ENCODE measurements around the gene PIEZO2.
"Not testable (repeated sequence)": the region's sequence is repeated elsewhere in the genome, so short reads cannot be mapped to it uniquely, and the experiment has no call there.

PIEZO2 gene

DNA sequence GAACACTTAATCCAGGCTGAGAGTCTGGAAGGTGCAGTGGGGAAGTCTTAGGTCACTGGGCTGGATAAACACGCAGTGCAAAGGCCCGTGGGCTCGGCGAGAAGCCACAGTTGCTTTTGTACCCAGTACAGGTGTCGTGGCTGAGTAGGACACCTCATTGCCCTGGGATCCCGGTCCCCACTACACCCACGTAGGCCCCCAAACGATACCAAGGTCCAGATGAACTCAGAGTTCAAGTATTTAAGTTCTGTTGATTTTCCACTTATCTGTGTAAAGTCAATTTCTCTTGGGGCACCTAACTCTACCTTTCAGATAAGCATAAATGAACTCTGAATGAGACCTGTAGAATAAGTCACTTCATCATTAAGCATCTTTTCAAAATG lies 302.0 kb downstream of the PIEZO2 start:
- Mint-ChIP-seq H3K4me3 (no peak overlapping the region), H3K27me3 (peaks cover 7% of the 10 kb centered on the region), H3K36me3 (no peaks in the 10 kb centered on the region), H3K4me1 (no peaks in the 10 kb centered on the region), H3K9me3 (peaks cover 5% of the 10 kb centered on the region), H3K27ac (no peak overlapping the region)
- no peak for DNase-seq (ENCODE audit: low spot score in 2 of 2)
- no peak for ATAC-seq (ENCODE audit: low read depth)

GRCh38 chr18:10846657-10847407 lies 302.5 kb downstream of the PIEZO2 start:
- no peak overlapping the region for H3K27ac Mint-ChIP-seq
- DNase-seq (ENCODE audit: low spot score in 2 of 2) (no peak), ATAC-seq (ENCODE audit: low read depth) (no peak)
- peaks cover 6% of the 10 kb centered on the region for H3K27me3 Mint-ChIP-seq
- no peaks in the 10 kb centered on the region for H3K36me3 Mint-ChIP-seq
- peaks cover 5% of the 10 kb centered on the region for H3K9me3 Mint-ChIP-seq
- H3K4me3 Mint-ChIP-seq = no peak overlapping the region
- H3K4me1 Mint-ChIP-seq = no peaks in the 10 kb centered on the region

- DNase-seq (ENCODE audit: low spot score in 2 of 2); H3K27ac Mint-ChIP-seq; H3K27me3 Mint-ChIP-seq; H3K4me3 Mint-ChIP-seq; H3K9me3 Mint-ChIP-seq; H3K36me3 Mint-ChIP-seq; H3K4me1 Mint-ChIP-seq; ATAC-seq (ENCODE audit: low read depth): not testable (repeated sequence)
Measured at GRCh38 chr18:10846035-10846434, 303.3 kb downstream of the PIEZO2 start.

GRCh38 chr18:10843565-10843964 lies 305.8 kb downstream of the PIEZO2 start:
- Mint-ChIP-seq H3K9me3 (peaks cover 5% of the 10 kb centered on the region), H3K4me3 (no peak overlapping the region), H3K27me3 (peaks cover 5% of the 10 kb centered on the region), H3K27ac (no peak overlapping the region), H3K36me3 (no peaks in the 10 kb centered on the region), H3K4me1 (no peaks in the 10 kb centered on the region)
- DNase-seq (ENCODE audit: low spot score in 2 of 2) = no peak
- ATAC-seq (ENCODE audit: low read depth) = no peak

DNA sequence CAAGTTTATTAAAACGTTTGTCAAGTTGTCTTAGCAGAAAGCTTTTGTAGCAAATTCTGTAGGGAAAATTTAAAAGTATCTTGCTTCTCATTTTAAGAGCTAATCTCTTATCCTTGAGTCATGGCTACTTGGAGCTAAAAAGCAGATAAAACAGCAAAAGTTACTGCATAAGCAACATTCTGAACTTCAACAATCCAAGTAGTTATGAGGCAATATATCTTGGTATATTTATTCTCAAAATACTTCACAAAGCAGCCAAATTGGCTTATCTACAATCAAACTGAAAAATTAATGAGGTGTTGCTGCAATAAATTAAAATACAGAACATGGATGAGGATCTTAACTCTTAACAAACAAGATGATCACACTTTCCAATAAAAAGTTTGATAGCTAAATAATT lies 306.5 kb downstream of the PIEZO2 start:
- Mint-ChIP-seq H3K27me3 (peaks cover 6% of the 10 kb centered on the region), H3K27ac (no peak overlapping the region), H3K4me1 (no peaks in the 10 kb centered on the region), H3K36me3 (no peaks in the 10 kb centered on the region), H3K9me3 (peaks cover 5% of the 10 kb centered on the region), H3K4me3 (no peak overlapping the region)
- ATAC-seq (ENCODE audit: low read depth) (no peak), DNase-seq (ENCODE audit: low spot score in 2 of 2) (no peak)

GRCh38 chr18:10842371-10842770 lies 307.0 kb downstream of the PIEZO2 start:
- no peaks in the 10 kb centered on the region for H3K4me1 Mint-ChIP-seq

DNA sequence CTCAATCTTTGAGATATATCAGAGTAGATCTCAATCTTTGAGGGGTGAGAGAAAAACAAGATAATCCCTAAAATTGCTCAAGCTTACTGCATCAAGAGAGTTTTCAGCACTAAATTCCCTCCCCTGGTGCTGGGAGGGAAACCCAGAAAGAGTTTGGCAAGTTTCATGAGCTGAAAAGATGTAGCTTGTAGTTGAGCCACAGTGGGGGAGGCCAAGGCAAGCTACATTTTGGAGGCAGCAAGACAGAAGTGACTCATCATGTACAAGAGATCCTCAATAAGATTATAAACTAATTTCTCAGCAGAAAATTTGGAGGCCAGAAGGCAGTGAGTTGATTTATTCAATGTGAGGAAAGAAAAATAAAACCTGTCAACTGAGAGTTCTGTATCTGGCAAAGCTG lies 308.2 kb downstream of the PIEZO2 start:
- peaks cover 8% of the 10 kb centered on the region for H3K27me3 Mint-ChIP-seq
- DNase-seq (ENCODE audit: low spot score in 2 of 2) (no peak), ATAC-seq (ENCODE audit: low read depth) (no peak)
- H3K4me3 Mint-ChIP-seq = no peak overlapping the region
- H3K27ac Mint-ChIP-seq = no peak overlapping the region
- H3K4me1 Mint-ChIP-seq = no peaks in the 10 kb centered on the region
- H3K36me3 Mint-ChIP-seq = no peaks in the 10 kb centered on the region
- peaks cover 2% of the 10 kb centered on the region for H3K9me3 Mint-ChIP-seq

More at GRCh38 chr18:10842371-10842770, 307.0 kb downstream of the PIEZO2 start:
- peaks cover 6% of the 10 kb centered on the region for H3K27me3 Mint-ChIP-seq
- no peak for DNase-seq (ENCODE audit: low spot score in 2 of 2)
- no peaks in the 10 kb centered on the region for H3K36me3 Mint-ChIP-seq
- no peak overlapping the region for H3K4me3 Mint-ChIP-seq
- ATAC-seq (ENCODE audit: low read depth) = no peak
- H3K9me3 Mint-ChIP-seq = peaks cover 5% of the 10 kb centered on the region
- no peak overlapping the region for H3K27ac Mint-ChIP-seq

DNA sequence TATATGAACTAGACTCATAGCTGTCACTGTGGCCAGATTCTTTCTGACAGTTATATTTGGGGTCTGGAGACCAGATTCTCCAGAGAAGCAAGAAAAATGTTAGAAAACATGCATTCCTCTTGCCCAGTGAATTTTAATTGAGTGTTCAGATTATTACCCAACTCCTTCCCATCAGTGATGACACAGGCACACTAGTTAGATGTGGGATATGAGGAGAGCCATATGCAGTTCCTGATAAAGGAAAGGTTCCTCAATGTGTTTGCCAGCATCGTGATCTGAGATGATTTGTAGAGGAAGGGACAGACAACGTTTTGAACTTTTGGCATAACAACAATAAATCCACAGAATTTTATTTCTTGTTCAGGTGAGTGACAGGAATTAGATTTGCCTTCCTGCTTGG lies 308.6 kb downstream of the PIEZO2 start:
- H3K9me3 Mint-ChIP-seq = no peaks in the 10 kb centered on the region
- DNase-seq (ENCODE audit: low spot score in 2 of 2) (no peak), ATAC-seq (ENCODE audit: low read depth) (no peak)
- H3K27me3 Mint-ChIP-seq = peaks cover 6% of the 10 kb centered on the region
- no peaks in the 10 kb centered on the region for H3K36me3 Mint-ChIP-seq
- no peaks in the 10 kb centered on the region for H3K4me1 Mint-ChIP-seq
- no peak overlapping the region for H3K4me3 Mint-ChIP-seq
- no peak overlapping the region for H3K27ac Mint-ChIP-seq

GRCh38 chr18:10839421-10839820 lies 309.9 kb downstream of the PIEZO2 start:
- no peak overlapping the region for H3K4me3 Mint-ChIP-seq
- no peaks in the 10 kb centered on the region for H3K4me1 Mint-ChIP-seq
- no peak overlapping the region for H3K27ac Mint-ChIP-seq
- H3K36me3 Mint-ChIP-seq = no peaks in the 10 kb centered on the region
- no peaks in the 10 kb centered on the region for H3K9me3 Mint-ChIP-seq
- peaks cover 6% of the 10 kb centered on the region for H3K27me3 Mint-ChIP-seq
- no peak for DNase-seq (ENCODE audit: low spot score in 2 of 2)
- no peak for ATAC-seq (ENCODE audit: low read depth)

DNA sequence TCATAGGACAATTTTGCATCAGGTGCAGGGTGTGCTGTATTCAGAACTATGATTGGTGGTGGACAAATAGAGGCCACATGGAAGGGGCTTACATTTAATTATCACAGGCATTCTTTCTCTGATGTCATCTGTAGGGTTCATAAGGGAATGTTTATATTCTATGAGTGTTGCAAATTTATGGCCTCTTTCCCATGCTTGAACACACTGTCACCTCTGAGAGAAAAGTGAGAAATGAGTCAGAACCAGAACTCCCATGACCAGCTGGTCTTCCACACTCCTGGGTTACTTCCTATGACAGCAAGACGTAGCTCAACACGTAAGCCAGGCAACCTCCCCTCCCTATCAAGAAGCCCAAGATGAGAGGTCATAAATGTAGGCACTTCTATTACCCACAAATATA lies 310.8 kb downstream of the PIEZO2 start:
- no peak overlapping the region for H3K27ac Mint-ChIP-seq
- no peak overlapping the region for H3K4me3 Mint-ChIP-seq
- DNase-seq (ENCODE audit: low spot score in 2 of 2) (no peak), ATAC-seq (ENCODE audit: low read depth) (no peak)
- H3K9me3 Mint-ChIP-seq = no peaks in the 10 kb centered on the region
- H3K27me3 Mint-ChIP-seq = peaks cover 6% of the 10 kb centered on the region
- no peaks in the 10 kb centered on the region for H3K36me3 Mint-ChIP-seq
- H3K4me1 Mint-ChIP-seq = no peaks in the 10 kb centered on the region

GRCh38 chr18:10834128-10834815 lies 315.1 kb downstream of the PIEZO2 start:
- Mint-ChIP-seq H3K4me3 (no peak overlapping the region), H3K27ac (no peak overlapping the region), H3K4me1 (no peaks in the 10 kb centered on the region), H3K9me3 (no peaks in the 10 kb centered on the region), H3K27me3 (peaks cover 6% of the 10 kb centered on the region), H3K36me3 (no peaks in the 10 kb centered on the region)
- DNase-seq (ENCODE audit: low spot score in 2 of 2) (no peak), ATAC-seq (ENCODE audit: low read depth) (no peak)

DNA sequence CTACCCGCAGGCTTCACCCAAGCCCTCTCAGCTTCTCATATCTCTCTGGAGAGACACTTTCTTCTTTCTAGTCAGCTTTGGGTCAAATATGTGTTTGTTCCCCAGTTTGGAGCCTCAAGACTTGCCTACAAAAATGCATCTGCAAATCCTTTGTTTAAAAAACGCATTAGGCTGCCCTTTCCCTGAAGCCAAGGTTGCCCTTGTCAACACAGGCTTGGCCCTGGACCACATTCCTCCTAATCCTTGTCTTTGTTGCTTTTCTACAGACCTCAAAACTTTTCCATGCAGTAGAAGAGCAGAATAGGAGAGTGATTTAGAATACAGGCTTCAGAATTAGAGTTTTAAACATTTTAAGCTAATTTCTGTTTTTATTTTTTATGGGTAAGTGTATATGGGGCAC lies 315.7 kb downstream of the PIEZO2 start:
- ATAC-seq (ENCODE audit: low read depth) = no peak
- Mint-ChIP-seq H3K4me3 (no peak overlapping the region), H3K9me3 (no peaks in the 10 kb centered on the region), H3K27ac (no peak overlapping the region), H3K4me1 (no peaks in the 10 kb centered on the region), H3K36me3 (no peaks in the 10 kb centered on the region), H3K27me3 (peaks cover 7% of the 10 kb centered on the region)
- DNase-seq (ENCODE audit: low spot score in 2 of 2) = no peak

DNA sequence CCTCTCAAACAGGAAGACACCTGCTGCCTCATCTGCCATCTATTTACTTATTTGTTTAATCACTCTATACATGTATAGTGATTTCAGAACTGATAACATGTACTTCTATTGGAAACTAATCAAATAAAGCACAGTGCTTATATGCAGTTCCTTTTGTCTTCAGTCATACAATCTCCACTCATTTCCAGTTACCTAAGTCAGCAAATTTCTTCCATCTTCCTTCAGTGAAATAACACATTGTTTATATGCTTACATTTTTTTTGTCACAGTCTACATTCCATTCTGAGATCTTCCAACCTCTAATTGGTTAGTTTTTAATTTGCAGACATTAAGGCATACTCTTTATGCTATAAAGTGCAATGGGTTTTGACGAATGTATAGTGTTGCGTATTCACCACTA lies 323.0 kb downstream of the PIEZO2 start:
- H3K36me3 Mint-ChIP-seq = no peaks in the 10 kb centered on the region
- H3K27me3 Mint-ChIP-seq = peaks cover 6% of the 10 kb centered on the region
- ATAC-seq (ENCODE audit: low read depth) (no peak), DNase-seq (ENCODE audit: low spot score in 2 of 2) (no peak)
- H3K27ac Mint-ChIP-seq = no peak overlapping the region
- H3K4me3 Mint-ChIP-seq = no peak overlapping the region
- H3K9me3 Mint-ChIP-seq = peaks cover 4% of the 10 kb centered on the region
- no peaks in the 10 kb centered on the region for H3K4me1 Mint-ChIP-seq

DNA sequence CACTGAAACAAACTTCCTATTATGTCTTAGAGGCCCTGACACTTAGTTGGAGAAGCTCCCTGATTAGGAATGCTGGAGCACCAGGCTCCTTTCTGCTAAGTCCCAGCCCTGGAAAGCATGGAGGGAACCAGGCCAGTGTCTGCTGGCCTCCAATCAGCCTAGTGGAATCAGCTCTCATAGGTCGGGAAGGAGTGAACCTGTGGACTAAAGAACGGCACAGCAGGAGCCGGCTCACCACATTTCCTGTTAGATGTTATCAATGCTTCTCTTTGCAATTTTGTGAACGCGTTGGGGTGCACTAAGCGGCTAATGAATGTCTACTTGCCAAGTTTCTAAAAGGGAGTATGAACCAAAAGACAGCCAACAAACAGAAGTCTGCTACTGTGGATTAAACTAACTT lies 326.9 kb downstream of the PIEZO2 start:
- peaks cover 3% of the 10 kb centered on the region for H3K36me3 Mint-ChIP-seq
- H3K4me3 Mint-ChIP-seq = no peak overlapping the region
- peaks cover 14% of the 10 kb centered on the region for H3K9me3 Mint-ChIP-seq
- no peaks in the 10 kb centered on the region for H3K4me1 Mint-ChIP-seq
- H3K27ac Mint-ChIP-seq = no peak overlapping the region
- DNase-seq (ENCODE audit: low spot score in 2 of 2) = no peak
- ATAC-seq (ENCODE audit: low read depth) = no peak
- peaks cover 7% of the 10 kb centered on the region for H3K27me3 Mint-ChIP-seq

- ATAC-seq (ENCODE audit: low read depth) = no peak
- Mint-ChIP-seq H3K27ac (no peak overlapping the region), H3K27me3 (peaks cover 7% of the 10 kb centered on the region), H3K4me3 (no peak overlapping the region), H3K4me1 (no peaks in the 10 kb centered on the region), H3K9me3 (peaks cover 10% of the 10 kb centered on the region), H3K36me3 (peaks cover 3% of the 10 kb centered on the region)
- DNase-seq (ENCODE audit: low spot score in 2 of 2) = no peak
Measured at GRCh38 chr18:10820681-10821080, 328.7 kb downstream of the PIEZO2 start.
